SK-N-SH treated with all-trans-retinoic acid at 6 μM for 48 hours (cell line): ENCODE results near the gene AMIGO3.
A peak's percentile ranks its signal among the peaks of the same experiment; 100 is the strongest.

Experiments used
- ATAC-seq: fragments of 200-7000 bp; cut with Tn5 transposase; 3 replicates; pipeline ENCODE4 v1.9.1; 2020; ENCODE audit warnings: mild to moderate bottlenecking, moderate library complexity
- ARNTL ChIP-seq: fragments of 450-650 bp; formaldehyde crosslinking; IDR thresholded peaks from 2 replicates; pipeline ENCODE4 v1.5.0; 2020; ENCODE audit warnings: low read depth, mild to moderate bottlenecking, moderate library complexity, borderline replicate concordance
- BACH2 ChIP-seq: fragments of 250-450 bp; sonication (Bioruptor Pico); IDR thresholded peaks from 2 replicates; pipeline ENCODE4 v1.9.0; 2021; ENCODE audit warnings: mild to moderate bottlenecking, borderline replicate concordance
- CSDC2 ChIP-seq: fragments of 250-450 bp; sonication (Bioruptor Pico); IDR thresholded peaks from 2 replicates; pipeline ENCODE4 v1.5.0; 2020; ENCODE audit warnings: mild to moderate bottlenecking, moderate library complexity
- CSRNP3 ChIP-seq: fragments of 250-450 bp; sonication (Bioruptor Pico); IDR thresholded peaks from 2 replicates; pipeline ENCODE4 v1.5.1; 2021; ENCODE audit warnings: mild to moderate bottlenecking, moderate library complexity
- ESRRG ChIP-seq: fragments of 250-450 bp; sonication (Bioruptor Pico); IDR thresholded peaks from 2 replicates; pipeline ENCODE4 v1.6.1; 2021; ENCODE audit warnings: mild to moderate bottlenecking
- ISL1 ChIP-seq: fragments of 250-450 bp; sonication (Bioruptor Pico); IDR thresholded peaks from 2 replicates; pipeline ENCODE4 v2.1.2; 2022; ENCODE audit warnings: mild to moderate bottlenecking, moderate library complexity
- OSR1 ChIP-seq: fragments of 250-450 bp; sonication (Bioruptor Pico); IDR thresholded peaks from 2 replicates; pipeline ENCODE4 v1.8.0; 2022; ENCODE audit warnings: moderate library complexity, mild to moderate bottlenecking, inconsistent platforms
- POU6F1 ChIP-seq: fragments of 250-450 bp; sonication (Bioruptor Pico); IDR thresholded peaks from 2 replicates; pipeline ENCODE4 v1.8.0; 2021; ENCODE audit warnings: low read depth, mild to moderate bottlenecking, moderate library complexity, borderline replicate concordance
- PPARA ChIP-seq: fragments of 250-450 bp; sonication (Bioruptor Pico); IDR thresholded peaks from 2 replicates; pipeline ENCODE4 v1.5.0; 2020; ENCODE audit warnings: mild to moderate bottlenecking, borderline replicate concordance
- RARB ChIP-seq: fragments of 250-450 bp; sonication (Bioruptor Pico); IDR thresholded peaks from 2 replicates; pipeline ENCODE4 v1.8.0; 2021; ENCODE audit warnings: mild to moderate bottlenecking, moderate library complexity
- SNAI2 ChIP-seq: fragments of 250-450 bp; sonication (Bioruptor Pico); IDR thresholded peaks from 2 replicates; pipeline ENCODE4 v1.5.0; 2020; ENCODE audit warnings: mild to moderate bottlenecking, moderate library complexity
- TOX ChIP-seq: fragments of 250-450 bp; sonication (Bioruptor Pico); IDR thresholded peaks from 2 replicates; pipeline ENCODE4 v1.8.0; 2021; ENCODE audit warnings: mild to moderate bottlenecking, moderate library complexity, borderline replicate concordance
- ZC3H10 ChIP-seq: fragments of 250-450 bp; sonication (Bioruptor Pico); IDR thresholded peaks from 2 replicates; pipeline ENCODE4 v1.5.1; 2021; ENCODE audit warnings: mild to moderate bottlenecking, moderate library complexity
- ZFP3 ChIP-seq: fragments of 250-450 bp; sonication (Bioruptor Pico); IDR thresholded peaks from 2 replicates; pipeline ENCODE4 v1.5.0; 2020; ENCODE audit warnings: mild to moderate bottlenecking, moderate library complexity
- ZFP30 ChIP-seq: fragments of 450-650 bp; formaldehyde crosslinking; IDR thresholded peaks from 2 replicates; pipeline ENCODE4 v1.5.0; 2022; ENCODE audit warnings: mild to moderate bottlenecking, moderate library complexity
- ZNF8 ChIP-seq: fragments of 450-650 bp; formaldehyde crosslinking; IDR thresholded peaks from 2 replicates; pipeline ENCODE4 v1.5.0; 2020; ENCODE audit warnings: mild to moderate bottlenecking, moderate library complexity
- TF ChIP-seq, protein P1 (sequence below): fragments of 250-450 bp; sonication (Bioruptor Pico); IDR thresholded peaks from 2 replicates; pipeline ENCODE4 v1.5.1; 2020; ENCODE audit warnings: low read depth, mild to moderate bottlenecking, moderate library complexity
- TF ChIP-seq, protein P2 (sequence below): fragments of 250-450 bp; sonication (Bioruptor Pico); IDR thresholded peaks from 2 replicates; pipeline ENCODE4 v1.5.0; 2020; ENCODE audit warnings: mild to moderate bottlenecking, moderate library complexity
- TF ChIP-seq, protein P3 (sequence below): fragments of 250-450 bp; sonication (Bioruptor Pico); IDR thresholded peaks from 2 replicates; pipeline ENCODE4 v1.8.0; 2020; ENCODE audit warnings: mild to moderate bottlenecking, moderate library complexity, borderline replicate concordance

AMIGO3 gene

DNA sequence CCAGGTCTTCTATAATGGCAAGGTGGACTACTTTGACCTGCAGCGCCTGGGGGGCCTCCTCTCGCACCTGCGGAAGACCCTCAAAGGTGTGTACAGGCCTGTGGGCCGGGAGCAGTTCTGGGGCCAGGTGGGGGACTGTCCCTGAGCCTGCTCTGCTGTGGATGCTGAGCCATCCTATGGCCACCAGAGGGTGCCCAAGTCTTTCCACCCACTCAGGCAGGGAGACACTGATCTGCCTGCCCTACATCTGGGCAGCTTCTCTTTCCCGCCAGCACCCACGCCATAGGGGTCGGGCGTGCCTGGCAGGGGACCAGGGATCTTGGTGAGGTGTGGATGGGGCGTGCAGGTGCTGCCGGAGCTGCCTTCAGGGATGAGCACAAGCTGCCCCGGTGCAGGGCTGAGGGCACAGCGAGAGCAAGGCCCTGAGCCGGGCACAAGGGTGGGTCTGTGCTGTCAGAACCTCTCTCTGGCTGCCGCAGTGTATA lies 16.0 kb downstream of the AMIGO3 start:
- peak; percentile 92 for ATAC-seq
- no peak for TF ChIP-seq PPARA
- TF ChIP-seq ZFP30 (CRISPR knock-in tag): no peak
- TF ChIP-seq OSR1: no peak
- no peak for TF ChIP-seq RARB (CRISPR knock-in tag)
- no peak for TF ChIP-seq ESRRG (CRISPR knock-in tag)
- TF ChIP-seq, protein P1, sequence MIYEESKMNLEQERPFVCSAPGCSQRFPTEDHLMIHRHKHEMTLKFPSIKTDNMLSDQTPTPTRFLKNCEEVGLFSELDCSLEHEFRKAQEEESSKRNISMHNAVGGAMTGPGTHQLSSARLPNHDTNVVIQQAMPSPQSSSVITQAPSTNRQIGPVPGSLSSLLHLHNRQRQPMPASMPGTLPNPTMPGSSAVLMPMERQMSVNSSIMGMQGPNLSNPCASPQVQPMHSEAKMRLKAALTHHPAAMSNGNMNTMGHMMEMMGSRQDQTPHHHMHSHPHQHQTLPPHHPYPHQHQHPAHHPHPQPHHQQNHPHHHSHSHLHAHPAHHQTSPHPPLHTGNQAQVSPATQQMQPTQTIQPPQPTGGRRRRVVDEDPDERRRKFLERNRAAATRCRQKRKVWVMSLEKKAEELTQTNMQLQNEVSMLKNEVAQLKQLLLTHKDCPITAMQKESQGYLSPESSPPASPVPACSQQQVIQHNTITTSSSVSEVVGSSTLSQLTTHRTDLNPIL: no peak
- no peak for TF ChIP-seq SNAI2 (CRISPR knock-in tag)
- TF ChIP-seq ZC3H10 (CRISPR knock-in tag): no peak
- TF ChIP-seq ISL1 (CRISPR knock-in tag): no peak
- no peak for TF ChIP-seq CSRNP3 (CRISPR knock-in tag)
- no peak for TF ChIP-seq BACH2 (CRISPR knock-in tag)
- TF ChIP-seq ARNTL (CRISPR knock-in tag): no peak
- TF ChIP-seq ZFP3 (CRISPR knock-in tag): no peak

DNA sequence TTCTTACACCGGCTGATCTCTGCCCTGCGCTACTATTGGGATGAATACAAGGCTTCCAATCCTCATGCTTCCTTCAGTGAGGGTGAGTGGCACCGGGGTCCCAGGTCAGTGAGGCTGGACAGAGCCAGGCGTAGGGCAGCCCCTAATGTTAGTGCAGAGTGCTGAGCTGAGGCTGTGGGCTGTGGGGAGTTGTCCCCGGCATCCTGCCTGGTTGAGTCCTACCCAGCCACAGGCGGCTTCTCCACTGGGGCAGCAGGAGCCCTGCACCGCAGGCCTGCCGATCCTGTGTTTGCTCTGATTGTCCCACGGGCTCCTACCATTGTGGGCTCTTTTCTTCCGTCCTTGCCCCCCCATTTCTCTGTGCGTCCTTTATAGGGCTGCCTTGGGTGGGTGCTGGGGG lies 16.8 kb downstream of the AMIGO3 start:
- TF ChIP-seq TOX (CRISPR knock-in tag): no peak
- TF ChIP-seq CSRNP3 (CRISPR knock-in tag): no peak
- no peak for ATAC-seq

GRCh38 chr3:49701388-49702077 lies 18.0 kb downstream of the AMIGO3 start:
- ATAC-seq: peak; percentile 47
- no peak for TF ChIP-seq ZFP30 (CRISPR knock-in tag)
- TF ChIP-seq BACH2 (CRISPR knock-in tag): no peak
- no peak for TF ChIP-seq OSR1

- ATAC-seq: no peak
- TF ChIP-seq BACH2 (CRISPR knock-in tag): no peak
- TF ChIP-seq OSR1: no peak
- no peak for TF ChIP-seq CSDC2 (CRISPR knock-in tag)
- TF ChIP-seq, protein P2, sequence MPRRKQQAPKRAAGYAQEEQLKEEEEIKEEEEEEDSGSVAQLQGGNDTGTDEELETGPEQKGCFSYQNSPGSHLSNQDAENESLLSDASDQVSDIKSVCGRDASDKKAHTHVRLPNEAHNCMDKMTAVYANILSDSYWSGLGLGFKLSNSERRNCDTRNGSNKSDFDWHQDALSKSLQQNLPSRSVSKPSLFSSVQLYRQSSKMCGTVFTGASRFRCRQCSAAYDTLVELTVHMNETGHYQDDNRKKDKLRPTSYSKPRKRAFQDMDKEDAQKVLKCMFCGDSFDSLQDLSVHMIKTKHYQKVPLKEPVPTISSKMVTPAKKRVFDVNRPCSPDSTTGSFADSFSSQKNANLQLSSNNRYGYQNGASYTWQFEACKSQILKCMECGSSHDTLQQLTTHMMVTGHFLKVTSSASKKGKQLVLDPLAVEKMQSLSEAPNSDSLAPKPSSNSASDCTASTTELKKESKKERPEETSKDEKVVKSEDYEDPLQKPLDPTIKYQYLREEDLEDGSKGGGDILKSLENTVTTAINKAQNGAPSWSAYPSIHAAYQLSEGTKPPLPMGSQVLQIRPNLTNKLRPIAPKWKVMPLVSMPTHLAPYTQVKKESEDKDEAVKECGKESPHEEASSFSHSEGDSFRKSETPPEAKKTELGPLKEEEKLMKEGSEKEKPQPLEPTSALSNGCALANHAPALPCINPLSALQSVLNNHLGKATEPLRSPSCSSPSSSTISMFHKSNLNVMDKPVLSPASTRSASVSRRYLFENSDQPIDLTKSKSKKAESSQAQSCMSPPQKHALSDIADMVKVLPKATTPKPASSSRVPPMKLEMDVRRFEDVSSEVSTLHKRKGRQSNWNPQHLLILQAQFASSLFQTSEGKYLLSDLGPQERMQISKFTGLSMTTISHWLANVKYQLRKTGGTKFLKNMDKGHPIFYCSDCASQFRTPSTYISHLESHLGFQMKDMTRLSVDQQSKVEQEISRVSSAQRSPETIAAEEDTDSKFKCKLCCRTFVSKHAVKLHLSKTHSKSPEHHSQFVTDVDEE (CRISPR knock-in tag): no peak
- no peak for TF ChIP-seq ZC3H10 (CRISPR knock-in tag)
- TF ChIP-seq, protein P3, sequence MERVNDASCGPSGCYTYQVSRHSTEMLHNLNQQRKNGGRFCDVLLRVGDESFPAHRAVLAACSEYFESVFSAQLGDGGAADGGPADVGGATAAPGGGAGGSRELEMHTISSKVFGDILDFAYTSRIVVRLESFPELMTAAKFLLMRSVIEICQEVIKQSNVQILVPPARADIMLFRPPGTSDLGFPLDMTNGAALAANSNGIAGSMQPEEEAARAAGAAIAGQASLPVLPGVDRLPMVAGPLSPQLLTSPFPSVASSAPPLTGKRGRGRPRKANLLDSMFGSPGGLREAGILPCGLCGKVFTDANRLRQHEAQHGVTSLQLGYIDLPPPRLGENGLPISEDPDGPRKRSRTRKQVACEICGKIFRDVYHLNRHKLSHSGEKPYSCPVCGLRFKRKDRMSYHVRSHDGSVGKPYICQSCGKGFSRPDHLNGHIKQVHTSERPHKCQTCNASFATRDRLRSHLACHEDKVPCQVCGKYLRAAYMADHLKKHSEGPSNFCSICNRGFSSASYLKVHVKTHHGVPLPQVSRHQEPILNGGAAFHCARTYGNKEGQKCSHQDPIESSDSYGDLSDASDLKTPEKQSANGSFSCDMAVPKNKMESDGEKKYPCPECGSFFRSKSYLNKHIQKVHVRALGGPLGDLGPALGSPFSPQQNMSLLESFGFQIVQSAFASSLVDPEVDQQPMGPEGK (CRISPR knock-in tag): no peak
- TF ChIP-seq ZNF8 (CRISPR knock-in tag): no peak
- no peak for TF ChIP-seq PPARA
- no peak for TF ChIP-seq RARB (CRISPR knock-in tag)
- TF ChIP-seq TOX (CRISPR knock-in tag): no peak
- TF ChIP-seq, protein P1: no peak
- TF ChIP-seq ZFP3 (CRISPR knock-in tag): no peak
- TF ChIP-seq CSRNP3 (CRISPR knock-in tag): no peak
- no peak for TF ChIP-seq ESRRG (CRISPR knock-in tag)
- TF ChIP-seq POU6F1 (CRISPR knock-in tag): no peak
Observed at GRCh38 chr3:49700453-49701128, 18.9 kb downstream of the AMIGO3 start.
